Neuron (in vitro differentiated cells): ENCODE measurements around the gene LRRC45.
"Not testable (repeated sequence)": the region's sequence is repeated elsewhere in the genome, so short reads cannot be mapped to it uniquely, and the experiment has no call there.

Source experiments
- H2AFZ ChIP-seq: one replicate; pipeline ENCODE4 v1.6.1; 2013; ENCODE audit warnings: low read depth, mild to moderate bottlenecking, inconsistent platforms, low read length, moderate library complexity
- H3K27me3 ChIP-seq: one replicate; pipeline ENCODE4 v1.6.1; 2013; ENCODE audit warnings: low read length; ENCODE audit not compliant: insufficient read depth
- H3K36me3 ChIP-seq: one replicate; pipeline ENCODE4 v1.6.1; 2013; ENCODE audit warnings: low read length; ENCODE audit not compliant: insufficient read depth
- H3K4me1 ChIP-seq: one replicate; pipeline ENCODE4 v1.6.1; 2013; ENCODE audit warnings: low read length; ENCODE audit not compliant: insufficient read depth
- H3K4me3 ChIP-seq: 2 replicates; pipeline ENCODE4 v1.5.1; 2013; ENCODE audit warnings: mild to moderate bottlenecking, low read length, moderate library complexity
- H3K9me3 ChIP-seq: one replicate; pipeline ENCODE4 v1.6.1; 2013; ENCODE audit warnings: low read length

The LRRC45 gene

GRCh38 chr17:82033359-82034085 lies 10.4 kb downstream of the LRRC45 start:
- no peak overlapping the region for H3K4me3 ChIP-seq
- no peak overlapping the region for H2AFZ ChIP-seq
- peaks cover 7% of the 10 kb centered on the region for H3K36me3 ChIP-seq
- H3K4me1 ChIP-seq: peaks cover 33% of the 10 kb centered on the region
- H3K27me3 ChIP-seq: no peaks in the 10 kb centered on the region
- no peaks in the 10 kb centered on the region for H3K9me3 ChIP-seq

- no peak overlapping the region for H3K4me3 ChIP-seq
- peaks cover 7% of the 10 kb centered on the region for H3K36me3 ChIP-seq
- H3K27me3 ChIP-seq: no peaks in the 10 kb centered on the region
- no peaks in the 10 kb centered on the region for H3K9me3 ChIP-seq
- H2AFZ ChIP-seq: no peak overlapping the region
- peaks cover 33% of the 10 kb centered on the region for H3K4me1 ChIP-seq
Measured at GRCh38 chr17:82034371-82035011, 11.4 kb downstream of the LRRC45 start.

- Histone ChIP-seq H3K4me3 (no peak overlapping the region), H3K36me3 (peaks cover 7% of the 10 kb centered on the region), H3K9me3 (no peaks in the 10 kb centered on the region), H2AFZ (no peak overlapping the region), H3K27me3 (no peaks in the 10 kb centered on the region), H3K4me1 (peaks cover 30% of the 10 kb centered on the region)
Measured at GRCh38 chr17:82035488-82035887, 12.4 kb downstream of the LRRC45 start.

- Histone ChIP-seq H3K36me3 (peaks cover 7% of the 10 kb centered on the region), H3K9me3 (no peaks in the 10 kb centered on the region), H2AFZ (no peak overlapping the region), H3K4me1 (peaks cover 27% of the 10 kb centered on the region), H3K27me3 (no peaks in the 10 kb centered on the region), H3K4me3 (peak overlapping the region; percentile 85)
Measured at GRCh38 chr17:82035956-82036633, 13.0 kb downstream of the LRRC45 start.

GRCh38 chr17:82036634-82037091 lies 13.6 kb downstream of the LRRC45 start:
- H3K9me3 ChIP-seq: no peaks in the 10 kb centered on the region
- H3K4me1 ChIP-seq: peaks cover 27% of the 10 kb centered on the region
- peak overlapping the region; percentile 85 for H3K4me3 ChIP-seq
- no peaks in the 10 kb centered on the region for H3K27me3 ChIP-seq
- no peak overlapping the region for H2AFZ ChIP-seq
- peaks cover 7% of the 10 kb centered on the region for H3K36me3 ChIP-seq

GRCh38 chr17:82037092-82037888 lies 14.2 kb downstream of the LRRC45 start, which contains the start of gene DCXR:
Gene DCXR, minus strand, starts transcription at chr17:82037697. Its CDS starts 15 bp downstream, at chr17:82037682.
- Histone ChIP-seq H3K9me3 (no peaks in the 10 kb centered on the region), H3K27me3 (no peaks in the 10 kb centered on the region), H3K36me3 (peaks cover 7% of the 10 kb centered on the region), H2AFZ (peak within 1 kb of the TSS; percentile 33), H3K4me3 (peak within 1 kb of the TSS; percentile 85), H3K4me1 (peaks cover 23% of the 10 kb centered on the region)

GRCh38 chr17:82037889-82038195 lies 14.7 kb downstream of the LRRC45 start:
- no peaks in the 10 kb centered on the region for H3K27me3 ChIP-seq

GRCh38 chr17:82038796-82039409 lies 15.8 kb downstream of the LRRC45 start:
- H3K4me1 ChIP-seq: peaks cover 16% of the 10 kb centered on the region
- not testable (repeated sequence) for H3K36me3 ChIP-seq, H3K27me3 ChIP-seq, H3K4me3 ChIP-seq, H2AFZ ChIP-seq, H3K9me3 ChIP-seq

More at GRCh38 chr17:82037889-82038195, 14.7 kb downstream of the LRRC45 start:
- Histone ChIP-seq H3K9me3 (no peaks in the 10 kb centered on the region), H3K36me3 (peaks cover 7% of the 10 kb centered on the region), H3K4me1 (peaks cover 17% of the 10 kb centered on the region), H2AFZ (peak overlapping the region; percentile 33), H3K4me3 (peak overlapping the region; percentile 85)

GRCh38 chr17:82039695-82040299 lies 16.7 kb downstream of the LRRC45 start:
- Histone ChIP-seq H3K36me3 (peaks cover 7% of the 10 kb centered on the region), H3K4me3 (no peak overlapping the region), H3K9me3 (no peaks in the 10 kb centered on the region), H2AFZ (no peak overlapping the region), H3K4me1 (peaks cover 12% of the 10 kb centered on the region), H3K27me3 (no peaks in the 10 kb centered on the region)

GRCh38 chr17:82041144-82041814 lies 18.2 kb downstream of the LRRC45 start:
- H3K9me3 ChIP-seq: no peaks in the 10 kb centered on the region
- H3K27me3 ChIP-seq: no peaks in the 10 kb centered on the region
- no peak overlapping the region for H3K4me3 ChIP-seq
- H3K36me3 ChIP-seq: no peaks in the 10 kb centered on the region
- H3K4me1 ChIP-seq: peaks cover 7% of the 10 kb centered on the region
- no peak overlapping the region for H2AFZ ChIP-seq

- H3K9me3 ChIP-seq: no peaks in the 10 kb centered on the region
- no peaks in the 10 kb centered on the region for H3K27me3 ChIP-seq
- H3K4me1 ChIP-seq: no peaks in the 10 kb centered on the region
- H3K4me3 ChIP-seq: no peak overlapping the region
- H2AFZ ChIP-seq: no peak overlapping the region
- H3K36me3 ChIP-seq: peaks cover 4% of the 10 kb centered on the region
Measured at GRCh38 chr17:82042649-82043048, 19.5 kb downstream of the LRRC45 start.

GRCh38 chr17:82043507-82043906 lies 20.4 kb downstream of the LRRC45 start:
- Histone ChIP-seq H3K36me3 (peaks cover 10% of the 10 kb centered on the region), H3K27me3 (no peaks in the 10 kb centered on the region), H3K4me1 (no peaks in the 10 kb centered on the region), H3K4me3 (no peak overlapping the region), H2AFZ (no peak overlapping the region), H3K9me3 (no peaks in the 10 kb centered on the region)
